Measurements from ENCODE around the gene NRF1.

The NRF1 gene

GRCh38 chr7:129684777-129685176, 73.3 kb downstream of the NRF1 start:
- no peak for DNase-seq (ENCODE audit: low spot score)

GRCh38 chr7:129686063-129686462, 74.5 kb downstream of the NRF1 start:
- DNase-seq (ENCODE audit: low spot score), result no peak

GRCh38 chr7:129688503-129689222, 77.1 kb downstream of the NRF1 start:
- no peak for DNase-seq (ENCODE audit: low spot score)

GRCh38 chr7:129689995-129690581, 78.6 kb downstream of the NRF1 start:
- DNase-seq (ENCODE audit: low spot score), result no peak

- DNase-seq (ENCODE audit: low spot score), result no peak
Observed at GRCh38 chr7:129690701-129691100, 79.2 kb downstream of the NRF1 start.

GRCh38 chr7:129698516-129699418, 87.2 kb downstream of the NRF1 start:
- DNase-seq (ENCODE audit: low spot score), result no peak

- peak; percentile 28 for DNase-seq (ENCODE audit: low spot score)
Observed at GRCh38 chr7:129702316-129702715, 90.8 kb downstream of the NRF1 start.

- DNase-seq (ENCODE audit: low spot score), result no peak
Observed at GRCh38 chr7:129702761-129703338, 91.3 kb downstream of the NRF1 start.

GRCh38 chr7:129703751-129704150, 92.2 kb downstream of the NRF1 start:
- DNase-seq (ENCODE audit: low spot score), result no peak

GRCh38 chr7:129707910-129708499, 96.5 kb downstream of the NRF1 start:
- no peak for DNase-seq (ENCODE audit: low spot score)

- no peak for DNase-seq (ENCODE audit: low spot score)
Observed at GRCh38 chr7:129713544-129713943, 102.0 kb downstream of the NRF1 start.

- DNase-seq (ENCODE audit: low spot score), result no peak
Observed at GRCh38 chr7:129714514-129715063, 103.1 kb downstream of the NRF1 start.

- DNase-seq (ENCODE audit: low spot score), result no peak
Observed at GRCh38 chr7:129719980-129720732, 108.6 kb downstream of the NRF1 start.

- no peak for DNase-seq (ENCODE audit: low spot score)
Observed at GRCh38 chr7:129721068-129721467, 109.5 kb downstream of the NRF1 start.

- DNase-seq (ENCODE audit: low spot score), result no peak
Observed at GRCh38 chr7:129723679-129724078, 112.2 kb downstream of the NRF1 start.

GRCh38 chr7:129724796-129725195, 113.3 kb downstream of the NRF1 start:
- DNase-seq (ENCODE audit: low spot score), result no peak

GRCh38 chr7:129728875-129729467, 117.5 kb downstream of the NRF1 start:
- no peak for DNase-seq (ENCODE audit: low spot score)

- no peak for DNase-seq (ENCODE audit: low spot score)
Observed at GRCh38 chr7:129729511-129729910, 118.0 kb downstream of the NRF1 start.

- no peak for DNase-seq (ENCODE audit: low spot score)
Observed at GRCh38 chr7:129730159-129730558, 118.6 kb downstream of the NRF1 start.

- no peak for DNase-seq (ENCODE audit: low spot score)
Observed at GRCh38 chr7:129734400-129734799, 122.9 kb downstream of the NRF1 start.

GRCh38 chr7:129739427-129739826, 127.9 kb downstream of the NRF1 start:
- peak; percentile 63 for DNase-seq (ENCODE audit: low spot score)
